HG02870 (cell line): ENCODE results near the gene C3orf38.
"Not testable (repeated sequence)": the region's sequence is repeated elsewhere in the genome, so short reads cannot be mapped to it uniquely, and the experiment has no call there.

ENCODE experiments used
- ATAC-seq: cut with Tn5 transposase; IDR thresholded peaks from one replicate; pipeline ENCODE4 v1.9.1; 2021; ENCODE audit warnings: mild to moderate bottlenecking, moderate library complexity; ENCODE audit not compliant: unreplicated experiment

Gene C3orf38

GRCh38 chr3:88151358-88151757 lies 1.6 kb downstream of the C3orf38 start:
- no peak for ATAC-seq

DNA sequence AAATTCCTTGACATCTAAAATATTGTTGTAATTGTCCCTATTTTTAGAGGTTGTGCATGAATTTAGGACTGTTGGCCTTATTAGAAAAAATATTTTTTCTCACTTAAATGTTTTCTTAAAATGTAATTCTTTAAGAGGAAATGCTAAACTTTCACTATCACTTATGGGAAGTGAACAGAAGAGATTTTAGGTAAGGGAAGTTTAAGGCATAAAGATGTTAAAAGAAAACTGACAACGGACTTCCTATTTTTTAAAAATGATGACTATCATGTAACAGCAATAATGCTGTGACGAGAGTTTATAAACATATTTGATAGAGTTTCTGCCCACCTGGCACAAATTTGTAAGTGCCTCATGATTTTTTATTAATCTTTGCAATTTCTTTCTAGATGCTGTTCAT lies 3.1 kb downstream of the C3orf38 start:
- no peak for ATAC-seq

DNA sequence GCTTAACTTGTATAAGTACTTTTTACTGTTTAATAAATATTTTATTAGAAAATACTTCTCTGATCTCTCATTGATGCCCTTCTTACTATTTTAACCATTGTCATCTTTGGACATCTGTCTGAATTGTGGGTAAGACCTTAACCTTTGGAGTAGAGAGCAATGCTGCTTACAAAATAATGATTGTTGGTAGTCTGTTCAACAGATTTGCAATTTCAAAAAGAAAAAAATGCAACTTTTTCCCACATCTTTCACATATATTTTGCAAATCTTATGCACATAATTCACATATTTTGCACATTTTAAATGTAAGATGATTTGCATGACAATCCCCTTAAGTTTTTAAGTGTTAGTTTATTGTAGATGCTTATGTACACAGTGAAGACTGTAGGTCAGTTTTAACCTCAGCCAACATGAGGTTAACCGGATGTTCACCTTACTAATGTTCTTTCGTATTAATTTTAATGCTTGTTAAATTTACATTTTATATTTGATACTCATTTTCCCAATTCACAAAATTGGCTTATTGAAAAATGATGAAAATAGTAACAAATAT lies 16.7 kb downstream of the C3orf38 start:
- no peak for ATAC-seq

GRCh38 chr3:88167173-88167572 lies 17.4 kb downstream of the C3orf38 start:
- no peak for ATAC-seq

GRCh38 chr3:88167704-88168103 lies 17.9 kb downstream of the C3orf38 start:
- no peak for ATAC-seq

DNA sequence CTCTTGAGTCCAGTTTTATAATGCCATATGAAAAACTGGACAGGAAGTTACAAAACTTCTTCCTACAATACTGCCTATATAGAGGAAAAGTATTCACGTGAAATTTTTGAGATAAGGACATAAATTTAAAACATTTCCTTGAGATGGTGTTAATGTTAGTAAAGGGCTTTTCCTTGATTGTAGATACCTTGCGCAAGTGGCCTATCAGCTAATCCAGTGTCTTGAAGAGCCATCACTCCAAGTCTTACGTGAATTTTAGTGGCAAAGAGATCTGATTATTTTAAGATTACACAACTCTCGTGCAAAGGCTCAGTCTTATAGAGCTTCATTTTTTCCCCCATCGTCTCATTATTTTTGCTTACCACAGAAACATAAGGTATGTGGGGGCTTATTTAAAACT lies 18.4 kb downstream of the C3orf38 start:
- no peak for ATAC-seq

DNA sequence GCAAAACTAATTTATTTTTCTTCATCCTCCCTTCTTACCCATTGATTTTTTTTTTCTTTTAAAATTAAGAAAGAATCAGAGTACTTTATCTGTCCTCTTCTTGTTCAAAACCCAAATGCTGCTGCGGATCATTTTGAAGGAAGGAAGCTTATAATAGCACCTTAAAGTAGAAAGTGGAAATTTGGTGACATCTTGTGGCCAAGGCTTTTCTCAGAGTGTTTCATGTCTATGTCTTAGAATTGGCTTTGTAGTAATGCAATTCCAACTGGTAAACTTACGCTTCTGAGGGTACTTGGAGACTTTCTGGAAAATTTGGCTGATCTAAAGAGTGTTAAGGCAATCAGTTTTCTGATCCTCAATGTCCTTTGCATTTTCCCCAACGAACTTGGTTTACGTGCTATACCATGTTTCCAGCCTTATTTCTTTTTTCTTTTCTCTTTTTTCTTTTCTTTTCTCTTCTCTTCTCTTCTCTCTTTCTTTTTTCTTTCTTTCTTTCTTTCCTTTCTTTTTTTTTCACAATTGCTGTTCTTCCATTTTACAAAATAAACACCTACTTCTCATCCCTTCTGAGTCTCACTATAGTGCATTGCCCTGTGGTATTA lies 30.7 kb downstream of the C3orf38 start:
- peak; percentile 92 for ATAC-seq

GRCh38 chr3:88182165-88182918 lies 32.6 kb downstream of the C3orf38 start:
- not testable (repeated sequence) for ATAC-seq

DNA sequence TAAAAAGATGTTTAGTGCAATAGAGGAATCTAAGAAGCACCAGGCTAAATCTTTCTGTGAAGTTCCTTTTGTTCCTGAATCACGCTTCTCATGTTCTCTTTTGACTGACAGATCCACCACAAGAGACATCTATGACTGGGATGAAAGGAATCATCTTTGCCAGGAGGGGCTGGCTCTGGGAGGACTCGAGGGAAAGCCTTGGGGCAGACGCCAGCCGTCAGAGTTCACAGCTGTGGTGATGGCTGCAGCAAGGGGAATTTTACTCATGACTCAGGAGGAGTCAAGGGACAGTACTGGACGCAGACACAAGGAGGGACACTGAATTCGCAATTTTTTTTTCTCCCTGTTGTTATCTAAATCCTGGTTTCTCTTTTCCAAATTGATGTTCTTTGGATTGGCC lies 38.7 kb downstream of the C3orf38 start:
- ATAC-seq, result no peak

DNA sequence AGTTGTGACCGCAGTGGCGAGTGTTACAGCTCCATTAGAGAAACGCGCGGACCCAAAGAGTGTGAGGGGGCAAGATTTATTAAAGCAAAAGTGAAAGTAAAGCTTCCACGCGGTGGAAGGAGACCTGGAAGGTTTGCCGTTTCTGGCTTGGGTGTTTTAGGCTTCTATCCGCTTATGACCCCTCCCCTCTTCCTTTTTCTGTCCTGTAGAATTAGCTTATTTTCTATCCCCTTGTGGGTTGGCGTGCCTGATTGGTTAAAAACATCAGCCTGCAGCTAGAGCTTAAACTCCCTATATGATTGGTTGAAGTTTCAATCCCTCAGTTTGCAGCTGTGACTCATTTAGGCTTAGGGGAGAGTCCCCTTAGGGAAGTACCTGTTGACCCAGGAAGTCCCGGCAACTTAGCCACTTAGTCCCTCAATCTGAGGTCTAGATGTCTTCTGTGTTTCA lies 39.6 kb downstream of the C3orf38 start:
- peak; percentile 97 for ATAC-seq

- no peak for ATAC-seq
Measured at GRCh38 chr3:88191872-88192409, 42.2 kb downstream of the C3orf38 start.

GRCh38 chr3:88192631-88193030 lies 42.9 kb downstream of the C3orf38 start:
- no peak for ATAC-seq

DNA sequence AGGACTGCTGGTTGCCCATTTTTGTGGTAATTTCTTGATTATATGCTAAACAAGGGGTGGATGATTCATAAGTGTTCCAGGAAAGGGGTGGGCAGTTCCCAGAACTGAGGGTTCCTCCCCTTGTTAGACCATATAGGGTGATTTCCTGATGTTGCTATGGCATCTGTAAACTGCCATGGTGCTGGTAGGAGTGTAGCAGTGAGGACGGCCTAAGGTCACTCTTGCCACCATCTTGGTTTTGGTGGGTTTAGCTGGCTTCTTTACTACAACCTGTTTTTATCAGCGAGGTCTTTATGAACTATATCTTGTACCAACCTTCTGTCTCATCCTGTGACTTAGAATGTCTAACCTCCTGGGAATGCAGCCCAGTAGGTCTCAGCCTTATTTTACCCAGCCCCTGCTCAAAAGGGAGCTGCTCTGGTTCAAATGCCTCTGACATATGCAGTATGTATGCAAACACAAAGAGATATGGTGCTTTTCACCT lies 46.2 kb downstream of the C3orf38 start:
- no peak for ATAC-seq

GRCh38 chr3:88198121-88198520 lies 48.4 kb downstream of the C3orf38 start:
- ATAC-seq, result no peak

DNA sequence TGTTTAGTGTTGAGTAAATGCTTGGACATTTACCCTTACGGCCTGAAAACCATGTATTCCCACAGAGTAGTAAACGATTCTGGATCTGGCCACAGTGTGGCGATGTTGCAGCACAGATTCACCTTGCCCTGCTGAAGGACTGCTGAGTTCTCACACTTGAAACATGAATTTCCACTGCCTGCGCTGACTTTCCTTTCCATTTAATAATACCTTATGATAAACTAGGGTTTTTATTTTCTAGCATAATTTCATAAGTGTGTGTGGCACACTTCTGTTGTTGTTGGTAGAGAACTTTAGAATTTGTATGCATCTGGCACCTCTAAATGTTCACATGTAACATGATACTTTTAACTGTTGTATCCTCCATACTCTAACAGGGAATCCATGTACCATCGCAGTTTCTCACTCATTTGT lies 53.9 kb downstream of the C3orf38 start:
- ATAC-seq, result peak; percentile 94
